HepG2 (cell line): ENCODE results near the gene MINDY3. TPM values are rescaled to one million over a fixed set of nuclear protein-coding genes. Genes with fewer than 3 reads are reported as not detected.
A peak's percentile ranks its signal among the peaks of the same experiment; 100 is the strongest.

ENCODE experiments used
- EHMT2 ChIP-seq: fragments of 200-600 bp; sonication (generic); IDR thresholded peaks from 2 replicates; pipeline ENCODE4 v1.7.0; 2017; ENCODE audit warnings: antibody characterized with exemption, low read depth, low read length, borderline replicate concordance
- HNRNPL ChIP-seq: fragments of 200-400 bp; formaldehyde crosslinking; IDR thresholded peaks from 2 replicates; pipeline ENCODE4 v1.6.1; 2017; ENCODE audit warnings: mild to moderate bottlenecking, low read depth, low read length
- NAIF1 ChIP-seq: sonication (generic); formaldehyde crosslinking; IDR thresholded peaks from 2 replicates; pipeline ENCODE4 v1.5.0; 2020; ENCODE audit warnings: mild to moderate bottlenecking, missing genetic modification reagents, borderline replicate concordance
- PHF20 ChIP-seq: sonication (generic); formaldehyde crosslinking; IDR thresholded peaks from 2 replicates; pipeline ENCODE4 v1.5.0; 2020; ENCODE audit warnings: mild to moderate bottlenecking, missing genetic modification reagents
- SRSF1 ChIP-seq: fragments of 200-400 bp; formaldehyde crosslinking; optimal IDR thresholded peaks from 2 replicates; pipeline ENCODE3; 2017; ENCODE audit warnings: mild to moderate bottlenecking, low read depth, low read length, moderate library complexity
- TOPORS ChIP-seq: sonication (generic); formaldehyde crosslinking; IDR thresholded peaks from 2 replicates; pipeline ENCODE4 v1.8.0; 2023; ENCODE audit warnings: mild to moderate bottlenecking, missing genetic modification reagents
- XRCC5 ChIP-seq: fragments of 200-400 bp; formaldehyde crosslinking; optimal IDR thresholded peaks from 2 replicates; pipeline ENCODE3; 2017; ENCODE audit warnings: mild to moderate bottlenecking, low read length
- ZBTB37 ChIP-seq: sonication (generic); formaldehyde crosslinking; IDR thresholded peaks from 2 replicates; pipeline ENCODE4 v1.4.0; 2020; ENCODE audit warnings: mild to moderate bottlenecking, missing genetic modification reagents
- ZFP36L2 ChIP-seq: sonication (generic); formaldehyde crosslinking; IDR thresholded peaks from 2 replicates; pipeline ENCODE4 v1.4.0; 2020; ENCODE audit warnings: missing genetic modification reagents
- ZFY ChIP-seq: sonication (generic); formaldehyde crosslinking; IDR thresholded peaks from 2 replicates; pipeline ENCODE4 v1.4.0; 2020; ENCODE audit warnings: missing genetic modification reagents
- ZNF343 ChIP-seq: sonication (generic); formaldehyde crosslinking; IDR thresholded peaks from 2 replicates; pipeline ENCODE4 v1.4.0; 2020; ENCODE audit warnings: mild to moderate bottlenecking, missing genetic modification reagents
- polyA plus RNA-seq, 8 experiments: library from polyadenylated mRNA; depleted of rRNA in 3 of 8; stranded (reverse) in 7 of 8; unstranded in 1 of 8; fragments of >200 nt; fragmentation: Illumina TruSeq in 4 of 8; extraction: Trizol in 4 of 8; gene quantifications; 2 replicates each; pipeline versions ENCODE4 v1.2.1 to v1.2.3, GENCODE V29; 2011 to 2016; ENCODE audit warnings: low read depth in 4 of 8, missing spikeins in 1 of 8, mixed read lengths in 1 of 8; ENCODE audit not compliant: insufficient read depth in 1 of 8
- total RNA-seq, 5 experiments: library from RNA; depleted of rRNA; stranded (reverse); fragments of >200 nt; fragmentation: Illumina TruSeq; extraction: Trizol; gene quantifications; 2 replicates each; pipeline ENCODE4 v1.2.3, GENCODE V29; 2016; ENCODE audit warnings: low read depth in 1 of 5
- TF ChIP-seq, protein P1 (sequence below): sonication (generic); formaldehyde crosslinking; IDR thresholded peaks from 2 replicates; pipeline ENCODE4 v1.4.0; 2020; ENCODE audit warnings: missing genetic modification reagents, borderline replicate concordance

MINDY3 gene
- total and polyA plus RNA-seq, 2 of the 13 experiments (the other 11 are each of a cell fraction or from before 2014, with no cell fraction given), result 6.4 to 17.5 TPM

DNA sequence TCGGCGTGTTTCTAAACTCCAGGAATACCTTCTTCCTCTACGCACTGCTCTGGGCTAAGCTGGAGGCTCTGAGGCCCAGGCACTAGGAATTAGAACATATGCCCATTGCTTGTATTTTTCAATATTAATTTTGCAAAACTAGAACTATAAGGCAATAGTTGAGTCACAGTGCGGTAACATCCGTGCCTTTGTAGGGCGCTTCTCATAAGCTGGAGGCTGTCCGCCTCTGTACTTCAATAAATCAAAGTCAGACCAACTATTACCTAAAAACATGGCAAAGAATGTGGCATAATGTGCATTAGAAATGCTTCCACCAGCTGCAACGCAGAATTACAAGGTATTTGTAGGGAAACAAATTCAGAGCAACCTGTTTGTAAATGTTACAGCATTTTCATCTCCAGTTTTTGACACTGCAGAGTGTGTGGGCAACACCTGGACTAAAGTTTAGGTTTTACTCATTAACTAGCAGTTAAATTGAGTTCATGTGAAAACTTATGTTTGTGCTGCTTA is 440 bp upstream of the MINDY3 start (continued):
- no peak for TF ChIP-seq NAIF1
- no peak for TF ChIP-seq ZBTB37 (CRISPR knock-in tag)
- TF ChIP-seq TOPORS, result 0 out of 2 replicates have a peak, but pooled peaks have one; percentile 6
- peak; percentile 95; the same call in 1 of the 2 replicates for TF ChIP-seq EHMT2
- TF ChIP-seq SRSF1, result no peak
- TF ChIP-seq XRCC5, result no peak
- peak; percentile 43; the same call in 1 of the 2 replicates for TF ChIP-seq PHF20 (CRISPR knock-in tag)
- TF ChIP-seq, protein P1, sequence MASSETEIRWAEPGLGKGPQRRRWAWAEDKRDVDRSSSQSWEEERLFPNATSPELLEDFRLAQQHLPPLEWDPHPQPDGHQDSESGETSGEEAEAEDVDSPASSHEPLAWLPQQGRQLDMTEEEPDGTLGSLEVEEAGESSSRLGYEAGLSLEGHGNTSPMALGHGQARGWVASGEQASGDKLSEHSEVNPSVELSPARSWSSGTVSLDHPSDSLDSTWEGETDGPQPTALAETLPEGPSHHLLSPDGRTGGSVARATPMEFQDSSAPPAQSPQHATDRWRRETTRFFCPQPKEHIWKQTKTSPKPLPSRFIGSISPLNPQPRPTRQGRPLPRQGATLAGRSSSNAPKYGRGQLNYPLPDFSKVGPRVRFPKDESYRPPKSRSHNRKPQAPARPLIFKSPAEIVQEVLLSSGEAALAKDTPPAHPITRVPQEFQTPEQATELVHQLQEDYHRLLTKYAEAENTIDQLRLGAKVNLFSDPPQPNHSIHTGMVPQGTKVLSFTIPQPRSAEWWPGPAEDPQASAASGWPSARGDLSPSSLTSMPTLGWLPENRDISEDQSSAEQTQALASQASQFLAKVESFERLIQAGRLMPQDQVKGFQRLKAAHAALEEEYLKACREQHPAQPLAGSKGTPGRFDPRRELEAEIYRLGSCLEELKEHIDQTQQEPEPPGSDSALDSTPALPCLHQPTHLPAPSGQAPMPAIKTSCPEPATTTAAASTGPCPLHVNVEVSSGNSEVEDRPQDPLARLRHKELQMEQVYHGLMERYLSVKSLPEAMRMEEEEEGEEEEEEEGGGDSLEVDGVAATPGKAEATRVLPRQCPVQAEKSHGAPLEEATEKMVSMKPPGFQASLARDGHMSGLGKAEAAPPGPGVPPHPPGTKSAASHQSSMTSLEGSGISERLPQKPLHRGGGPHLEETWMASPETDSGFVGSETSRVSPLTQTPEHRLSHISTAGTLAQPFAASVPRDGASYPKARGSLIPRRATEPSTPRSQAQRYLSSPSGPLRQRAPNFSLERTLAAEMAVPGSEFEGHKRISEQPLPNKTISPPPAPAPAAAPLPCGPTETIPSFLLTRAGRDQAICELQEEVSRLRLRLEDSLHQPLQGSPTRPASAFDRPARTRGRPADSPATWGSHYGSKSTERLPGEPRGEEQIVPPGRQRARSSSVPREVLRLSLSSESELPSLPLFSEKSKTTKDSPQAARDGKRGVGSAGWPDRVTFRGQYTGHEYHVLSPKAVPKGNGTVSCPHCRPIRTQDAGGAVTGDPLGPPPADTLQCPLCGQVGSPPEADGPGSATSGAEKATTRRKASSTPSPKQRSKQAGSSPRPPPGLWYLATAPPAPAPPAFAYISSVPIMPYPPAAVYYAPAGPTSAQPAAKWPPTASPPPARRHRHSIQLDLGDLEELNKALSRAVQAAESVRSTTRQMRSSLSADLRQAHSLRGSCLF (CRISPR knock-in tag), result no peak
- 0 out of 2 replicates have a peak, but pooled peaks have one; percentile 10 for TF ChIP-seq ZNF343 (CRISPR knock-in tag)
- 0 out of 2 replicates have a peak, but pooled peaks have one; percentile 11 for TF ChIP-seq ZFP36L2 (CRISPR knock-in tag)
- TF ChIP-seq ZFY (CRISPR knock-in tag), result 0 out of 2 replicates have a peak, but pooled peaks have one; percentile 0
- TF ChIP-seq HNRNPL, result no peak
- TF ChIP-seq, all 625 proteins: peak for 18
